Neuron (in vitro differentiated cells): ENCODE data around the gene FAM117B.

Experiments used
- H2AFZ ChIP-seq: one replicate; pipeline ENCODE4 v1.6.1; 2013; ENCODE audit warnings: low read depth, mild to moderate bottlenecking, inconsistent platforms, low read length, moderate library complexity
- H3K27me3 ChIP-seq: one replicate; pipeline ENCODE4 v1.6.1; 2013; ENCODE audit warnings: low read length; ENCODE audit not compliant: insufficient read depth
- H3K36me3 ChIP-seq: one replicate; pipeline ENCODE4 v1.6.1; 2013; ENCODE audit warnings: low read length; ENCODE audit not compliant: insufficient read depth
- H3K4me1 ChIP-seq: one replicate; pipeline ENCODE4 v1.6.1; 2013; ENCODE audit warnings: low read length; ENCODE audit not compliant: insufficient read depth
- H3K4me3 ChIP-seq: 2 replicates; pipeline ENCODE4 v1.5.1; 2013; ENCODE audit warnings: mild to moderate bottlenecking, low read length, moderate library complexity
- H3K9me3 ChIP-seq: one replicate; pipeline ENCODE4 v1.6.1; 2013; ENCODE audit warnings: low read length

Gene FAM117B

GRCh38 chr2:202760848-202761247 is 126.1 kb downstream of the FAM117B start:
- Histone ChIP-seq H3K4me1 (no peaks in the 10 kb centered on the region), H3K4me3 (no peak overlapping the region), H3K9me3 (no peaks in the 10 kb centered on the region), H3K27me3 (no peaks in the 10 kb centered on the region), H2AFZ (no peak overlapping the region), H3K36me3 (peaks cover 69% of the 10 kb centered on the region)

GRCh38 chr2:202762556-202762955 is 127.8 kb downstream of the FAM117B start:
- H3K4me3 ChIP-seq = no peak overlapping the region
- no peaks in the 10 kb centered on the region for H3K4me1 ChIP-seq
- H3K36me3 ChIP-seq = peaks cover 63% of the 10 kb centered on the region
- H3K9me3 ChIP-seq = no peaks in the 10 kb centered on the region
- H2AFZ ChIP-seq = no peak overlapping the region
- no peaks in the 10 kb centered on the region for H3K27me3 ChIP-seq

GRCh38 chr2:202763916-202764315 is 129.1 kb downstream of the FAM117B start:
- Histone ChIP-seq H3K9me3 (no peaks in the 10 kb centered on the region), H3K4me1 (no peaks in the 10 kb centered on the region), H3K4me3 (no peak overlapping the region), H3K36me3 (peaks cover 52% of the 10 kb centered on the region), H3K27me3 (no peaks in the 10 kb centered on the region), H2AFZ (no peak overlapping the region)

- H2AFZ ChIP-seq = no peak overlapping the region
- peaks cover 49% of the 10 kb centered on the region for H3K36me3 ChIP-seq
- H3K4me3 ChIP-seq = no peak overlapping the region
- no peaks in the 10 kb centered on the region for H3K27me3 ChIP-seq
- H3K9me3 ChIP-seq = no peaks in the 10 kb centered on the region
- H3K4me1 ChIP-seq = no peaks in the 10 kb centered on the region
These were observed 130.2 kb downstream of the FAM117B start for GRCh38 chr2:202764991-202765390.

- Histone ChIP-seq H3K4me3 (no peak overlapping the region), H2AFZ (no peak overlapping the region), H3K36me3 (peaks cover 48% of the 10 kb centered on the region), H3K4me1 (no peaks in the 10 kb centered on the region), H3K9me3 (no peaks in the 10 kb centered on the region), H3K27me3 (no peaks in the 10 kb centered on the region)
These were observed 130.7 kb downstream of the FAM117B start for GRCh38 chr2:202765436-202765835.

- no peak overlapping the region for H2AFZ ChIP-seq
- no peaks in the 10 kb centered on the region for H3K27me3 ChIP-seq
- H3K36me3 ChIP-seq = peaks cover 42% of the 10 kb centered on the region
- H3K4me1 ChIP-seq = no peaks in the 10 kb centered on the region
- H3K9me3 ChIP-seq = no peaks in the 10 kb centered on the region
- no peak overlapping the region for H3K4me3 ChIP-seq
These were observed 133.5 kb downstream of the FAM117B start for GRCh38 chr2:202768273-202768672.

- no peak overlapping the region for H2AFZ ChIP-seq
- no peaks in the 10 kb centered on the region for H3K27me3 ChIP-seq
- H3K36me3 ChIP-seq = peaks cover 48% of the 10 kb centered on the region
- H3K4me1 ChIP-seq = no peaks in the 10 kb centered on the region
- no peak overlapping the region for H3K4me3 ChIP-seq
- no peaks in the 10 kb centered on the region for H3K9me3 ChIP-seq
These were observed 134.4 kb downstream of the FAM117B start for GRCh38 chr2:202769201-202769600.

GRCh38 chr2:202771336-202771735 is 136.6 kb downstream of the FAM117B start:
- Histone ChIP-seq H3K9me3 (no peaks in the 10 kb centered on the region), H3K27me3 (no peaks in the 10 kb centered on the region), H3K4me1 (no peaks in the 10 kb centered on the region), H2AFZ (no peak overlapping the region), H3K4me3 (no peak overlapping the region), H3K36me3 (peaks cover 43% of the 10 kb centered on the region)

- no peaks in the 10 kb centered on the region for H3K27me3 ChIP-seq
- H3K36me3 ChIP-seq = peaks cover 42% of the 10 kb centered on the region
- no peaks in the 10 kb centered on the region for H3K4me1 ChIP-seq
- H3K4me3 ChIP-seq = no peak overlapping the region
- no peak overlapping the region for H2AFZ ChIP-seq
- H3K9me3 ChIP-seq = no peaks in the 10 kb centered on the region
These were observed 137.1 kb downstream of the FAM117B start for GRCh38 chr2:202771741-202772460.

GRCh38 chr2:202773301-202773973 is 138.7 kb downstream of the FAM117B start:
- Histone ChIP-seq H3K9me3 (no peaks in the 10 kb centered on the region), H3K36me3 (peaks cover 51% of the 10 kb centered on the region), H2AFZ (no peak overlapping the region), H3K4me3 (no peak overlapping the region), H3K4me1 (no peaks in the 10 kb centered on the region), H3K27me3 (no peaks in the 10 kb centered on the region)

- Histone ChIP-seq H3K36me3 (peaks cover 57% of the 10 kb centered on the region), H3K4me3 (no peak overlapping the region), H3K27me3 (no peaks in the 10 kb centered on the region), H3K4me1 (no peaks in the 10 kb centered on the region), H3K9me3 (no peaks in the 10 kb centered on the region), H2AFZ (no peak overlapping the region)
These were observed 139.3 kb downstream of the FAM117B start for GRCh38 chr2:202774104-202774503.

GRCh38 chr2:202778217-202778616 is 143.4 kb downstream of the FAM117B start:
- Histone ChIP-seq H3K36me3 (peaks cover 60% of the 10 kb centered on the region), H3K4me3 (no peak overlapping the region), H3K4me1 (no peaks in the 10 kb centered on the region), H3K9me3 (no peaks in the 10 kb centered on the region), H3K27me3 (no peaks in the 10 kb centered on the region), H2AFZ (no peak overlapping the region)

- no peaks in the 10 kb centered on the region for H3K4me1 ChIP-seq
- peaks cover 58% of the 10 kb centered on the region for H3K36me3 ChIP-seq
These were observed 145.8 kb downstream of the FAM117B start for GRCh38 chr2:202780514-202781021.

More at GRCh38 chr2:202780514-202781021, 145.8 kb downstream of the FAM117B start:
- H2AFZ ChIP-seq = no peak overlapping the region
- H3K27me3 ChIP-seq = no peaks in the 10 kb centered on the region
- H3K4me3 ChIP-seq = no peak overlapping the region
- H3K9me3 ChIP-seq = no peaks in the 10 kb centered on the region
